ENCODE measurements around the gene HSH2D. TPM values are rescaled to one million over a fixed set of nuclear protein-coding genes. Genes with fewer than 3 reads are reported as not detected.
A peak's percentile ranks its signal among the peaks of the same experiment; 100 is the strongest.

HSH2D gene
- total and polyA plus RNA-seq, 10 of the 15 experiments (the other 5 are each of a cell fraction or from before 2014, with no cell fraction given): 22.0 to 145 (median 89.3) TPM

DNA sequence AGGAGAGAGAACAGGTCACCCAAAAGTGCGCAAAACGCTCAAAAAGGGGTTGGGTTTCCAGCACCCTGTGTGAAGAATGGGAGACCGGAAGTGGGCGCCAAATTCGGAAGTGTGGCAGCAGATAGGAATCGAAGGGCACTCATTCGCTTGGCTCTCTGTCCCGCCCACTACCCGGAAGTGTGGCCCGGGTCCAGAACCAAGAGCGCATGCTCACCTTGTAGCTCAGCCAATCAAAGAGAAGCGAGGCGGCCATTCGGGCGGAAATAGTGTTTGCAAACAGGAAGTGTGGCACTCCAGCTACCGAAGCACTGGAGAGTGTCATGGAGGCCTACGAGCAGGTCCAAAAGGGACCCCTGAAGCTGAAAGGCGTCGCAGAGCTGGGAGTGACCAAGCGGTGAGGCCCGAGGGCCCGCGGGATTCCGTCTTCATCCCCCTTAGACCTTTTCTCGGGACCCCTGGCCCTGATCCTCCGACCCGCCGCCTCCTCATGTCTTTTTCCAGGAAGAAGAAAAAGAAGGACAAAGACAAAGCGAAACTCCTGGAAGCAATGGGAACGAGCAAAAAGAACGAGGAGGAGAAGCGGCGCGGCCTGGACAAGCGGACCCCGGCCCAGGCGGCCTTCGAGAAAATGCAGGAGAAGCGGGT is 41.8 kb downstream of the HSH2D start, which contains the start of gene FAM32A (continued):
- TF ChIP-seq HDAC6 (IDR thresholded peaks at IDR 0.05; ENCODE audit: unreplicated experiment) (no peak), CREM (IDR thresholded peaks at IDR 0.05; ENCODE audit: low read depth) (peak; percentile 69; the same call in 1 of the 2 replicates), IKZF1 (conservative IDR thresholded peaks at IDR 0.05) (peak; percentile 91), YBX1 (IDR thresholded peaks at IDR 0.05) (no peak), DPF2 (IDR thresholded peaks at IDR 0.05) (no peak), MEF2B (IDR thresholded peaks at IDR 0.05; ENCODE audit: partially characterized antibody, poor library complexity, severe bottlenecking) (no peak), YY1 (IDR thresholded peaks at IDR 0.05; ENCODE audit: low read depth, low read length) (peak; percentile 98), ZNF622 (IDR thresholded peaks at IDR 0.05) (no peak), ZBED1 (IDR thresholded peaks at IDR 0.05; ENCODE audit: borderline replicate concordance) (no peak), SMC3 (IDR thresholded peaks at IDR 0.05; ENCODE audit: borderline replicate concordance, low read length) (no peak), RAD21 (IDR thresholded peaks at IDR 0.05; ENCODE audit: insufficient read depth, low read depth, low read length) (no peak), SMARCA5 (IDR thresholded peaks at IDR 0.05) (no peak), SREBF1 (IDR thresholded peaks at IDR 0.05; ENCODE audit: low read length) (no peak), SMAD1 (IDR thresholded peaks at IDR 0.05; ENCODE audit: low read depth, partially characterized antibody) (peak; percentile 13), NBN (IDR thresholded peaks at IDR 0.05) (no peak), NR2C2 (IDR thresholded peaks at IDR 0.05; ENCODE audit: borderline replicate concordance, control insufficient read depth, insufficient read length, low read depth) (no peak), WRNIP1 (IDR thresholded peaks at IDR 0.05; ENCODE audit: borderline replicate concordance, low read depth, low read length) (no peak), ZNF384 (IDR thresholded peaks at IDR 0.05; ENCODE audit: borderline replicate concordance, low read depth, low read length) (no peak)
- TF ChIP-seq, protein P1, sequence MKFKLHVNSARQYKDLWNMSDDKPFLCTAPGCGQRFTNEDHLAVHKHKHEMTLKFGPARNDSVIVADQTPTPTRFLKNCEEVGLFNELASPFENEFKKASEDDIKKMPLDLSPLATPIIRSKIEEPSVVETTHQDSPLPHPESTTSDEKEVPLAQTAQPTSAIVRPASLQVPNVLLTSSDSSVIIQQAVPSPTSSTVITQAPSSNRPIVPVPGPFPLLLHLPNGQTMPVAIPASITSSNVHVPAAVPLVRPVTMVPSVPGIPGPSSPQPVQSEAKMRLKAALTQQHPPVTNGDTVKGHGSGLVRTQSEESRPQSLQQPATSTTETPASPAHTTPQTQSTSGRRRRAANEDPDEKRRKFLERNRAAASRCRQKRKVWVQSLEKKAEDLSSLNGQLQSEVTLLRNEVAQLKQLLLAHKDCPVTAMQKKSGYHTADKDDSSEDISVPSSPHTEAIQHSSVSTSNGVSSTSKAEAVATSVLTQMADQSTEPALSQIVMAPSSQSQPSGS (IDR thresholded peaks at IDR 0.05; ENCODE audit: low read length): no peak
- TF ChIP-seq, protein P2, sequence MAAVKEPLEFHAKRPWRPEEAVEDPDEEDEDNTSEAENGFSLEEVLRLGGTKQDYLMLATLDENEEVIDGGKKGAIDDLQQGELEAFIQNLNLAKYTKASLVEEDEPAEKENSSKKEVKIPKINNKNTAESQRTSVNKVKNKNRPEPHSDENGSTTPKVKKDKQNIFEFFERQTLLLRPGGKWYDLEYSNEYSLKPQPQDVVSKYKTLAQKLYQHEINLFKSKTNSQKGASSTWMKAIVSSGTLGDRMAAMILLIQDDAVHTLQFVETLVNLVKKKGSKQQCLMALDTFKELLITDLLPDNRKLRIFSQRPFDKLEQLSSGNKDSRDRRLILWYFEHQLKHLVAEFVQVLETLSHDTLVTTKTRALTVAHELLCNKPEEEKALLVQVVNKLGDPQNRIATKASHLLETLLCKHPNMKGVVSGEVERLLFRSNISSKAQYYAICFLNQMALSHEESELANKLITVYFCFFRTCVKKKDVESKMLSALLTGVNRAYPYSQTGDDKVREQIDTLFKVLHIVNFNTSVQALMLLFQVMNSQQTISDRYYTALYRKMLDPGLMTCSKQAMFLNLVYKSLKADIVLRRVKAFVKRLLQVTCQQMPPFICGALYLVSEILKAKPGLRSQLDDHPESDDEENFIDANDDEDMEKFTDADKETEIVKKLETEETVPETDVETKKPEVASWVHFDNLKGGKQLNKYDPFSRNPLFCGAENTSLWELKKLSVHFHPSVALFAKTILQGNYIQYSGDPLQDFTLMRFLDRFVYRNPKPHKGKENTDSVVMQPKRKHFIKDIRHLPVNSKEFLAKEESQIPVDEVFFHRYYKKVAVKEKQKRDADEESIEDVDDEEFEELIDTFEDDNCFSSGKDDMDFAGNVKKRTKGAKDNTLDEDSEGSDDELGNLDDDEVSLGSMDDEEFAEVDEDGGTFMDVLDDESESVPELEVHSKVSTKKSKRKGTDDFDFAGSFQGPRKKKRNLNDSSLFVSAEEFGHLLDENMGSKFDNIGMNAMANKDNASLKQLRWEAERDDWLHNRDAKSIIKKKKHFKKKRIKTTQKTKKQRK (IDR thresholded peaks at IDR 0.05; ENCODE audit: low read depth, low read length): no peak
- TF ChIP-seq, protein P3, sequence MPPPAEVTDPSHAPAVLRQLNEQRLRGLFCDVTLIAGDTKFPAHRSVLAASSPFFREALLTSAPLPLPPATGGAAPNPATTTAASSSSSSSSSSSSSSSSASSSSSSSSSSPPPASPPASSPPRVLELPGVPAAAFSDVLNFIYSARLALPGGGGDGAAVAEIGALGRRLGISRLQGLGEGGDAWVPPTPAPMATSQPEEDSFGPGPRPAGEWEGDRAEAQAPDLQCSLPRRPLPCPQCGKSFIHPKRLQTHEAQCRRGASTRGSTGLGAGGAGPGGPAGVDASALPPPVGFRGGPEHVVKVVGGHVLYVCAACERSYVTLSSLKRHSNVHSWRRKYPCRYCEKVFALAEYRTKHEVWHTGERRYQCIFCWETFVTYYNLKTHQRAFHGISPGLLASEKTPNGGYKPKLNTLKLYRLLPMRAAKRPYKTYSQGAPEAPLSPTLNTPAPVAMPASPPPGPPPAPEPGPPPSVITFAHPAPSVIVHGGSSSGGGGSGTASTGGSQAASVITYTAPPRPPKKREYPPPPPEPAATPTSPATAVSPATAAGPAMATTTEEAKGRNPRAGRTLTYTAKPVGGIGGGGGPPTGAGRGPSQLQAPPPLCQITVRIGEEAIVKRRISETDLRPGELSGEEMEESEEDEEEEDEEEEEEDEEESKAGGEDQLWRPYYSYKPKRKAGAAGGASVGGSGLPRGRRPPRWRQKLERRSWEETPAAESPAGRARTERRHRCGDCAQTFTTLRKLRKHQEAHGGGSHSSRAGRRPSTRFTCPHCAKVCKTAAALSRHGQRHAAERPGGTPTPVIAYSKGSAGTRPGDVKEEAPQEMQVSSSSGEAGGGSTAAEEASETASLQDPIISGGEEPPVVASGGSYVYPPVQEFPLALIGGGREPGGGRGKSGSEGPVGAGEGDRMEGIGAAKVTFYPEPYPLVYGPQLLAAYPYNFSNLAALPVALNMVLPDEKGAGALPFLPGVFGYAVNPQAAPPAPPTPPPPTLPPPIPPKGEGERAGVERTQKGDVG (CRISPR knock-in tag; IDR thresholded peaks at IDR 0.05): no peak
- TF ChIP-seq, protein P4, sequence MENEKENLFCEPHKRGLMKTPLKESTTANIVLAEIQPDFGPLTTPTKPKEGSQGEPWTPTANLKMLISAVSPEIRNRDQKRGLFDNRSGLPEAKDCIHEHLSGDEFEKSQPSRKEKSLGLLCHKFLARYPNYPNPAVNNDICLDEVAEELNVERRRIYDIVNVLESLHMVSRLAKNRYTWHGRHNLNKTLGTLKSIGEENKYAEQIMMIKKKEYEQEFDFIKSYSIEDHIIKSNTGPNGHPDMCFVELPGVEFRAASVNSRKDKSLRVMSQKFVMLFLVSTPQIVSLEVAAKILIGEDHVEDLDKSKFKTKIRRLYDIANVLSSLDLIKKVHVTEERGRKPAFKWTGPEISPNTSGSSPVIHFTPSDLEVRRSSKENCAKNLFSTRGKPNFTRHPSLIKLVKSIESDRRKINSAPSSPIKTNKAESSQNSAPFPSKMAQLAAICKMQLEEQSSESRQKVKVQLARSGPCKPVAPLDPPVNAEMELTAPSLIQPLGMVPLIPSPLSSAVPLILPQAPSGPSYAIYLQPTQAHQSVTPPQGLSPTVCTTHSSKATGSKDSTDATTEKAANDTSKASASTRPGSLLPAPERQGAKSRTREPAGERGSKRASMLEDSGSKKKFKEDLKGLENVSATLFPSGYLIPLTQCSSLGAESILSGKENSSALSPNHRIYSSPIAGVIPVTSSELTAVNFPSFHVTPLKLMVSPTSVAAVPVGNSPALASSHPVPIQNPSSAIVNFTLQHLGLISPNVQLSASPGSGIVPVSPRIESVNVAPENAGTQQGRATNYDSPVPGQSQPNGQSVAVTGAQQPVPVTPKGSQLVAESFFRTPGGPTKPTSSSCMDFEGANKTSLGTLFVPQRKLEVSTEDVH (IDR thresholded peaks at IDR 0.05; ENCODE audit: low read depth, partially characterized antibody): peak; percentile 92
